ENCODE data around the gene ELP2.

DNA sequence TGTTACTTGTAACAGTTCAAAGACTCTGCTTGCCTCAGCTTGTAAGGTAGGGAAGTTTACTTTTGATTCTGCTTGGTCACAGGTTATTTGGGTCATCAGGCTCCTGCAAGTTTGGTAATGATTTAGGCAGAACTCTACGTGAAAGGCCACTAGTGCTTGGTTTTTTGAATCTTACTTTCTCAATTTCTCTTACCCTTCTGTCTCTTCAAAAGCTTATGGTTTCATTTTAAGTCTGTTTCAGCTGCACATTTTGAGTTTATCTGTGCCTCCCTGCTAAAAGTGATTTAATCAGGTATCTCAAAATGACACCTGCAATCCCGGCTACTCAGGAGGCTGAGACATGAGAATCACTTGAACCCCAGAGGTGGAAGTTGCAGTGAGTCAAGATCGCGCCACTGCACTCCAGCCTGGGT, 31.3 kb downstream of the ELP2 start:
- TF ChIP-seq EP300 (IDR thresholded peaks at IDR 0.05; ENCODE audit: borderline replicate concordance in 1 of 2, low read depth in 1 of 2, low read length in 1 of 2) (no peak), RAD21 (IDR thresholded peaks at IDR 0.05; ENCODE audit: low read length) (no peak), NFIC (IDR thresholded peaks at IDR 0.05; ENCODE audit: borderline replicate concordance) (no peak), POLR2AphosphoS5 (IDR thresholded peaks at IDR 0.05; ENCODE audit: low read depth, low read length) (no peak), TAF1 (IDR thresholded peaks at IDR 0.05; ENCODE audit: borderline replicate concordance, low read depth, low read length) (no peak), MXI1 (IDR thresholded peaks at IDR 0.05; ENCODE audit: low read depth, low read length) (no peak), RFX5 (IDR thresholded peaks at IDR 0.05; ENCODE audit: low read length) (no peak), SMC3 (IDR thresholded peaks at IDR 0.05; ENCODE audit: low read depth, low read length) (no peak)
- TF ChIP-seq, protein P1, sequence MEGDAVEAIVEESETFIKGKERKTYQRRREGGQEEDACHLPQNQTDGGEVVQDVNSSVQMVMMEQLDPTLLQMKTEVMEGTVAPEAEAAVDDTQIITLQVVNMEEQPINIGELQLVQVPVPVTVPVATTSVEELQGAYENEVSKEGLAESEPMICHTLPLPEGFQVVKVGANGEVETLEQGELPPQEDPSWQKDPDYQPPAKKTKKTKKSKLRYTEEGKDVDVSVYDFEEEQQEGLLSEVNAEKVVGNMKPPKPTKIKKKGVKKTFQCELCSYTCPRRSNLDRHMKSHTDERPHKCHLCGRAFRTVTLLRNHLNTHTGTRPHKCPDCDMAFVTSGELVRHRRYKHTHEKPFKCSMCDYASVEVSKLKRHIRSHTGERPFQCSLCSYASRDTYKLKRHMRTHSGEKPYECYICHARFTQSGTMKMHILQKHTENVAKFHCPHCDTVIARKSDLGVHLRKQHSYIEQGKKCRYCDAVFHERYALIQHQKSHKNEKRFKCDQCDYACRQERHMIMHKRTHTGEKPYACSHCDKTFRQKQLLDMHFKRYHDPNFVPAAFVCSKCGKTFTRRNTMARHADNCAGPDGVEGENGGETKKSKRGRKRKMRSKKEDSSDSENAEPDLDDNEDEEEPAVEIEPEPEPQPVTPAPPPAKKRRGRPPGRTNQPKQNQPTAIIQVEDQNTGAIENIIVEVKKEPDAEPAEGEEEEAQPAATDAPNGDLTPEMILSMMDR (IDR thresholded peaks at IDR 0.05): no peak
- TF ChIP-seq, protein P2, sequence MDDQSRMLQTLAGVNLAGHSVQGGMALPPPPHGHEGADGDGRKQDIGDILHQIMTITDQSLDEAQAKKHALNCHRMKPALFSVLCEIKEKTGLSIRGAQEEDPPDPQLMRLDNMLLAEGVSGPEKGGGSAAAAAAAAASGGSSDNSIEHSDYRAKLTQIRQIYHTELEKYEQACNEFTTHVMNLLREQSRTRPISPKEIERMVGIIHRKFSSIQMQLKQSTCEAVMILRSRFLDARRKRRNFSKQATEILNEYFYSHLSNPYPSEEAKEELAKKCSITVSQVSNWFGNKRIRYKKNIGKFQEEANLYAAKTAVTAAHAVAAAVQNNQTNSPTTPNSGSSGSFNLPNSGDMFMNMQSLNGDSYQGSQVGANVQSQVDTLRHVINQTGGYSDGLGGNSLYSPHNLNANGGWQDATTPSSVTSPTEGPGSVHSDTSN (IDR thresholded peaks at IDR 0.05): no peak
- TF ChIP-seq, protein P3, sequence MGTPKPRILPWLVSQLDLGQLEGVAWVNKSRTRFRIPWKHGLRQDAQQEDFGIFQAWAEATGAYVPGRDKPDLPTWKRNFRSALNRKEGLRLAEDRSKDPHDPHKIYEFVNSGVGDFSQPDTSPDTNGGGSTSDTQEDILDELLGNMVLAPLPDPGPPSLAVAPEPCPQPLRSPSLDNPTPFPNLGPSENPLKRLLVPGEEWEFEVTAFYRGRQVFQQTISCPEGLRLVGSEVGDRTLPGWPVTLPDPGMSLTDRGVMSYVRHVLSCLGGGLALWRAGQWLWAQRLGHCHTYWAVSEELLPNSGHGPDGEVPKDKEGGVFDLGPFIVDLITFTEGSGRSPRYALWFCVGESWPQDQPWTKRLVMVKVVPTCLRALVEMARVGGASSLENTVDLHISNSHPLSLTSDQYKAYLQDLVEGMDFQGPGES (IDR thresholded peaks at IDR 0.05; ENCODE audit: low read depth, low read length): no peak
- TF ChIP-seq, protein P4, sequence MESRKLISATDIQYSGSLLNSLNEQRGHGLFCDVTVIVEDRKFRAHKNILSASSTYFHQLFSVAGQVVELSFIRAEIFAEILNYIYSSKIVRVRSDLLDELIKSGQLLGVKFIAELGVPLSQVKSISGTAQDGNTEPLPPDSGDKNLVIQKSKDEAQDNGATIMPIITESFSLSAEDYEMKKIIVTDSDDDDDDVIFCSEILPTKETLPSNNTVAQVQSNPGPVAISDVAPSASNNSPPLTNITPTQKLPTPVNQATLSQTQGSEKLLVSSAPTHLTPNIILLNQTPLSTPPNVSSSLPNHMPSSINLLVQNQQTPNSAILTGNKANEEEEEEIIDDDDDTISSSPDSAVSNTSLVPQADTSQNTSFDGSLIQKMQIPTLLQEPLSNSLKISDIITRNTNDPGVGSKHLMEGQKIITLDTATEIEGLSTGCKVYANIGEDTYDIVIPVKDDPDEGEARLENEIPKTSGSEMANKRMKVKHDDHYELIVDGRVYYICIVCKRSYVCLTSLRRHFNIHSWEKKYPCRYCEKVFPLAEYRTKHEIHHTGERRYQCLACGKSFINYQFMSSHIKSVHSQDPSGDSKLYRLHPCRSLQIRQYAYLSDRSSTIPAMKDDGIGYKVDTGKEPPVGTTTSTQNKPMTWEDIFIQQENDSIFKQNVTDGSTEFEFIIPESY (IDR thresholded peaks at IDR 0.05; ENCODE audit: borderline replicate concordance, low read depth): no peak
- TF ChIP-seq, protein P5, sequence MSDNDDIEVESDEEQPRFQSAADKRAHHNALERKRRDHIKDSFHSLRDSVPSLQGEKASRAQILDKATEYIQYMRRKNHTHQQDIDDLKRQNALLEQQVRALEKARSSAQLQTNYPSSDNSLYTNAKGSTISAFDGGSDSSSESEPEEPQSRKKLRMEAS (IDR thresholded peaks at IDR 0.05; ENCODE audit: low read depth): no peak
- TF ChIP-seq, protein P6, sequence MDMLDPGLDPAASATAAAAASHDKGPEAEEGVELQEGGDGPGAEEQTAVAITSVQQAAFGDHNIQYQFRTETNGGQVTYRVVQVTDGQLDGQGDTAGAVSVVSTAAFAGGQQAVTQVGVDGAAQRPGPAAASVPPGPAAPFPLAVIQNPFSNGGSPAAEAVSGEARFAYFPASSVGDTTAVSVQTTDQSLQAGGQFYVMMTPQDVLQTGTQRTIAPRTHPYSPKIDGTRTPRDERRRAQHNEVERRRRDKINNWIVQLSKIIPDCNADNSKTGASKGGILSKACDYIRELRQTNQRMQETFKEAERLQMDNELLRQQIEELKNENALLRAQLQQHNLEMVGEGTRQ (IDR thresholded peaks at IDR 0.05; ENCODE audit: borderline replicate concordance, low read depth, low read length): no peak
